ENCODE measurements around the gene TMED7.
"Not testable (repeated sequence)": the region's sequence is repeated elsewhere in the genome, so short reads cannot be mapped to it uniquely, and the experiment has no call there.

The TMED7 gene

GRCh38 chr5:115649541-115649940, 23.7 kb upstream of the TMED7 start:
- Histone ChIP-seq H2BK15ac (replicated peaks; ENCODE audit: low read depth) (no peak overlapping the region), H3K4me3 (ENCODE audit: low read length) (no peak overlapping the region), H3K79me1 (ENCODE audit: low read length) (no peaks in the 10 kb centered on the region), H3K79me2 (ENCODE audit: control insufficient read depth, insufficient read depth, low read length) (no peaks in the 10 kb centered on the region), H3K27ac (ENCODE audit: low read depth, low read length) (no peak overlapping the region), H3K9ac (ENCODE audit: low read length) (no peak overlapping the region), H2AK5ac (ENCODE audit: low read length) (no peak overlapping the region), H3K4me2 (ENCODE audit: low read length) (no peak overlapping the region), H3K4me1 (ENCODE audit: control insufficient read depth, low read depth, low read length) (no peaks in the 10 kb centered on the region), H2BK120ac (ENCODE audit: low read depth, low read length) (no peak overlapping the region), H3K27me3 (ENCODE audit: insufficient read depth, low read length, poor library complexity) (no peaks in the 10 kb centered on the region), H3K18ac (ENCODE audit: low read length) (no peak overlapping the region), H3K23ac (ENCODE audit: low read length) (no peak overlapping the region), H3K56ac (ENCODE audit: low read length) (no peak overlapping the region), H2BK5ac (ENCODE audit: low read length) (no peak overlapping the region), H4K8ac (ENCODE audit: low read depth, low read length) (no peak overlapping the region), H3K36me3 (ENCODE audit: control insufficient read depth, insufficient read depth, low read length) (no peaks in the 10 kb centered on the region), H4K5ac (ENCODE audit: low read length) (no peak overlapping the region), H3K4ac (ENCODE audit: low read depth, low read length) (no peak overlapping the region)
- no peak for DNase-seq
- no CpG with 5 or more reads among the region's 1 CpG for WGBS (ENCODE audit: extremely low coverage, insufficient coverage, low lambda C conversion rate)

- Histone ChIP-seq H3K79me1 (ENCODE audit: low read length) (no peaks in the 10 kb centered on the region), H4K8ac (ENCODE audit: low read depth, low read length) (no peak overlapping the region), H3K9ac (ENCODE audit: low read length) (no peak overlapping the region), H2AK5ac (ENCODE audit: low read length) (no peak overlapping the region), H3K4me3 (ENCODE audit: low read length) (no peak overlapping the region), H2BK120ac (ENCODE audit: low read depth, low read length) (no peak overlapping the region), H3K18ac (ENCODE audit: low read length) (no peak overlapping the region), H4K5ac (ENCODE audit: low read length) (no peak overlapping the region), H2BK15ac (replicated peaks; ENCODE audit: low read depth) (no peak overlapping the region), H3K27ac (ENCODE audit: low read depth, low read length) (no peak overlapping the region), H3K4me1 (ENCODE audit: control insufficient read depth, low read depth, low read length) (no peaks in the 10 kb centered on the region), H2BK5ac (ENCODE audit: low read length) (no peak overlapping the region), H3K4ac (ENCODE audit: low read depth, low read length) (no peak overlapping the region), H3K23ac (ENCODE audit: low read length) (no peak overlapping the region), H3K36me3 (ENCODE audit: control insufficient read depth, insufficient read depth, low read length) (no peaks in the 10 kb centered on the region), H3K79me2 (ENCODE audit: control insufficient read depth, insufficient read depth, low read length) (no peaks in the 10 kb centered on the region), H3K27me3 (ENCODE audit: insufficient read depth, low read length, poor library complexity) (no peaks in the 10 kb centered on the region), H3K56ac (ENCODE audit: low read length) (no peak overlapping the region), H3K4me2 (ENCODE audit: low read length) (no peak overlapping the region)
- no CpG with 5 or more reads among the region's 3 CpGs for WGBS (ENCODE audit: extremely low coverage, insufficient coverage, low lambda C conversion rate)
- no peak for DNase-seq
Observed at GRCh38 chr5:115648056-115648455, 22.2 kb upstream of the TMED7 start.

GRCh38 chr5:115645386-115645785, 19.6 kb upstream of the TMED7 start:
- H3K56ac ChIP-seq (ENCODE audit: low read length); H3K27me3 ChIP-seq (ENCODE audit: insufficient read depth, low read length, poor library complexity); H3K79me2 ChIP-seq (ENCODE audit: control insufficient read depth, insufficient read depth, low read length); H3K4me3 ChIP-seq (ENCODE audit: low read length); H2BK5ac ChIP-seq (ENCODE audit: low read length); H3K4me1 ChIP-seq (ENCODE audit: control insufficient read depth, low read depth, low read length); H4K8ac ChIP-seq (ENCODE audit: low read depth, low read length); H3K79me1 ChIP-seq (ENCODE audit: low read length); H2AK5ac ChIP-seq (ENCODE audit: low read length); H3K9ac ChIP-seq (ENCODE audit: low read length); H3K4ac ChIP-seq (ENCODE audit: low read depth, low read length); H3K36me3 ChIP-seq (ENCODE audit: control insufficient read depth, insufficient read depth, low read length); H3K23ac ChIP-seq (ENCODE audit: low read length); H3K4me2 ChIP-seq (ENCODE audit: low read length); H4K5ac ChIP-seq (ENCODE audit: low read length); H2BK15ac ChIP-seq (replicated peaks; ENCODE audit: low read depth); H2BK120ac ChIP-seq (ENCODE audit: low read depth, low read length); H3K18ac ChIP-seq (ENCODE audit: low read length); DNase-seq; H3K27ac ChIP-seq (ENCODE audit: low read depth, low read length): not testable (repeated sequence)
- no CpG with 5 or more reads among the region's 5 CpGs for WGBS (ENCODE audit: extremely low coverage, insufficient coverage, low lambda C conversion rate)

- DNase-seq: no peak
- no peak overlapping the region for H3K56ac ChIP-seq (ENCODE audit: low read length)
Observed at GRCh38 chr5:115644046-115644445, 18.2 kb upstream of the TMED7 start.

GRCh38 chr5:115641948-115642347, 16.1 kb upstream of the TMED7 start:
- Histone ChIP-seq H3K4me2 (ENCODE audit: low read length) (no peak overlapping the region), H2BK5ac (ENCODE audit: low read length) (no peak overlapping the region), H3K4me1 (ENCODE audit: control insufficient read depth, low read depth, low read length) (no peaks in the 10 kb centered on the region), H3K4me3 (ENCODE audit: low read length) (no peak overlapping the region), H4K8ac (ENCODE audit: low read depth, low read length) (no peak overlapping the region), H3K56ac (ENCODE audit: low read length) (no peak overlapping the region), H4K5ac (ENCODE audit: low read length) (no peak overlapping the region), H3K79me1 (ENCODE audit: low read length) (no peaks in the 10 kb centered on the region), H2BK15ac (replicated peaks; ENCODE audit: low read depth) (no peak overlapping the region), H3K79me2 (ENCODE audit: control insufficient read depth, insufficient read depth, low read length) (no peaks in the 10 kb centered on the region), H2AK5ac (ENCODE audit: low read length) (no peak overlapping the region), H3K23ac (ENCODE audit: low read length) (no peak overlapping the region), H3K27ac (ENCODE audit: low read depth, low read length) (no peak overlapping the region), H3K36me3 (ENCODE audit: control insufficient read depth, insufficient read depth, low read length) (no peaks in the 10 kb centered on the region), H3K9ac (ENCODE audit: low read length) (no peak overlapping the region), H3K4ac (ENCODE audit: low read depth, low read length) (no peak overlapping the region), H3K27me3 (ENCODE audit: insufficient read depth, low read length, poor library complexity) (no peaks in the 10 kb centered on the region), H2BK120ac (ENCODE audit: low read depth, low read length) (no peak overlapping the region), H3K18ac (ENCODE audit: low read length) (no peak overlapping the region)
- no peak for DNase-seq
- WGBS (ENCODE audit: extremely low coverage, insufficient coverage, low lambda C conversion rate): no CpG with 5 or more reads among the region's 1 CpG

More at GRCh38 chr5:115644046-115644445, 18.2 kb upstream of the TMED7 start:
- H3K9ac ChIP-seq (ENCODE audit: low read length): no peak overlapping the region
- no peak overlapping the region for H4K8ac ChIP-seq (ENCODE audit: low read depth, low read length)
- no peaks in the 10 kb centered on the region for H3K79me2 ChIP-seq (ENCODE audit: control insufficient read depth, insufficient read depth, low read length)
- no peak overlapping the region for H3K4me2 ChIP-seq (ENCODE audit: low read length)
- H3K4ac ChIP-seq (ENCODE audit: low read depth, low read length): no peak overlapping the region
- no peak overlapping the region for H3K18ac ChIP-seq (ENCODE audit: low read length)
- no peak overlapping the region for H3K23ac ChIP-seq (ENCODE audit: low read length)
- H3K27me3 ChIP-seq (ENCODE audit: insufficient read depth, low read length, poor library complexity): no peaks in the 10 kb centered on the region
- no peaks in the 10 kb centered on the region for H3K79me1 ChIP-seq (ENCODE audit: low read length)
- H2BK120ac ChIP-seq (ENCODE audit: low read depth, low read length): no peak overlapping the region
- H4K5ac ChIP-seq (ENCODE audit: low read length): no peak overlapping the region
- H3K36me3 ChIP-seq (ENCODE audit: control insufficient read depth, insufficient read depth, low read length): no peaks in the 10 kb centered on the region
- no CpG with 5 or more reads among the region's 2 CpGs for WGBS (ENCODE audit: extremely low coverage, insufficient coverage, low lambda C conversion rate)
- H2AK5ac ChIP-seq (ENCODE audit: low read length): no peak overlapping the region
- H3K4me1 ChIP-seq (ENCODE audit: control insufficient read depth, low read depth, low read length): no peaks in the 10 kb centered on the region
- no peak overlapping the region for H2BK15ac ChIP-seq (replicated peaks; ENCODE audit: low read depth)
- H3K4me3 ChIP-seq (ENCODE audit: low read length): no peak overlapping the region
- H2BK5ac ChIP-seq (ENCODE audit: low read length): no peak overlapping the region
- H3K27ac ChIP-seq (ENCODE audit: low read depth, low read length): no peak overlapping the region

GRCh38 chr5:115640274-115640673, 14.4 kb upstream of the TMED7 start:
- Histone ChIP-seq H3K23ac (ENCODE audit: low read length) (no peak overlapping the region), H3K79me2 (ENCODE audit: control insufficient read depth, insufficient read depth, low read length) (no peaks in the 10 kb centered on the region), H3K56ac (ENCODE audit: low read length) (no peak overlapping the region), H3K27ac (ENCODE audit: low read depth, low read length) (no peak overlapping the region), H2BK120ac (ENCODE audit: low read depth, low read length) (no peak overlapping the region), H4K5ac (ENCODE audit: low read length) (no peak overlapping the region), H3K4ac (ENCODE audit: low read depth, low read length) (no peak overlapping the region), H3K4me2 (ENCODE audit: low read length) (no peak overlapping the region), H3K4me3 (ENCODE audit: low read length) (no peak overlapping the region), H2AK5ac (ENCODE audit: low read length) (no peak overlapping the region), H3K4me1 (ENCODE audit: control insufficient read depth, low read depth, low read length) (no peaks in the 10 kb centered on the region), H3K27me3 (ENCODE audit: insufficient read depth, low read length, poor library complexity) (no peaks in the 10 kb centered on the region), H3K18ac (ENCODE audit: low read length) (no peak overlapping the region), H2BK5ac (ENCODE audit: low read length) (no peak overlapping the region), H4K8ac (ENCODE audit: low read depth, low read length) (no peak overlapping the region), H3K79me1 (ENCODE audit: low read length) (no peaks in the 10 kb centered on the region), H3K36me3 (ENCODE audit: control insufficient read depth, insufficient read depth, low read length) (no peaks in the 10 kb centered on the region), H3K9ac (ENCODE audit: low read length) (no peak overlapping the region), H2BK15ac (replicated peaks; ENCODE audit: low read depth) (no peak overlapping the region)
- no peak for DNase-seq
- no CpG with 5 or more reads among the region's 2 CpGs for WGBS (ENCODE audit: extremely low coverage, insufficient coverage, low lambda C conversion rate)
